Activated naive CD4-positive, alpha-beta T cell treated with Interleukin-2 at 50 U/mL for 16 hours (primary cell): ENCODE measurements around the gene EDEM1.
"Not testable (repeated sequence)": the region's sequence is repeated elsewhere in the genome, so short reads cannot be mapped to it uniquely, and the experiment has no call there.

Experiments used
- DNase-seq: peaks from one replicate; pipeline ENCODE4 v3.0.0-alpha.2; 2020

The EDEM1 gene

GRCh38 chr3:5239602-5240001 is 52.1 kb downstream of the EDEM1 start:
- no peak for DNase-seq

- DNase-seq, result no peak
Observed at GRCh38 chr3:5240740-5241139, 53.2 kb downstream of the EDEM1 start.

GRCh38 chr3:5242785-5243184 is 55.3 kb downstream of the EDEM1 start:
- DNase-seq, result not testable (repeated sequence)

- DNase-seq, result no peak
Observed at GRCh38 chr3:5245927-5246326, 58.4 kb downstream of the EDEM1 start.

GRCh38 chr3:5248822-5249221 is 61.3 kb downstream of the EDEM1 start:
- no peak for DNase-seq

GRCh38 chr3:5250467-5251195 is 63.1 kb downstream of the EDEM1 start:
- DNase-seq, result no peak

- DNase-seq, result no peak
Observed at GRCh38 chr3:5251196-5251583, 63.7 kb downstream of the EDEM1 start.

- DNase-seq, result no peak
Observed at GRCh38 chr3:5252131-5252530, 64.6 kb downstream of the EDEM1 start.

GRCh38 chr3:5254281-5255048 is 67.0 kb downstream of the EDEM1 start:
- no peak for DNase-seq

GRCh38 chr3:5255404-5256344 is 68.2 kb downstream of the EDEM1 start:
- no peak for DNase-seq

GRCh38 chr3:5258526-5258925 is 71.0 kb downstream of the EDEM1 start:
- DNase-seq, result no peak

- no peak for DNase-seq
Observed at GRCh38 chr3:5260992-5261501, 73.5 kb downstream of the EDEM1 start.

- no peak for DNase-seq
Observed at GRCh38 chr3:5262507-5262906, 75.0 kb downstream of the EDEM1 start.

- DNase-seq, result no peak
Observed at GRCh38 chr3:5264093-5264600, 76.6 kb downstream of the EDEM1 start.

- no peak for DNase-seq
Observed at GRCh38 chr3:5264896-5265770, 77.6 kb downstream of the EDEM1 start.

GRCh38 chr3:5267252-5267651 is 79.7 kb downstream of the EDEM1 start:
- DNase-seq, result no peak

GRCh38 chr3:5267889-5268288 is 80.4 kb downstream of the EDEM1 start:
- DNase-seq, result no peak
